Measurements from ENCODE around the gene MSI2. TPM values are rescaled to one million over a fixed set of nuclear protein-coding genes. Genes with fewer than 3 reads are reported as not detected.

The MSI2 gene
- total and polyA plus RNA-seq, 9 of the 15 experiments (the other 6 are each of a cell fraction or from before 2014, with no cell fraction given), result 4.6 to 61.8 (median 42.4) TPM

DNA sequence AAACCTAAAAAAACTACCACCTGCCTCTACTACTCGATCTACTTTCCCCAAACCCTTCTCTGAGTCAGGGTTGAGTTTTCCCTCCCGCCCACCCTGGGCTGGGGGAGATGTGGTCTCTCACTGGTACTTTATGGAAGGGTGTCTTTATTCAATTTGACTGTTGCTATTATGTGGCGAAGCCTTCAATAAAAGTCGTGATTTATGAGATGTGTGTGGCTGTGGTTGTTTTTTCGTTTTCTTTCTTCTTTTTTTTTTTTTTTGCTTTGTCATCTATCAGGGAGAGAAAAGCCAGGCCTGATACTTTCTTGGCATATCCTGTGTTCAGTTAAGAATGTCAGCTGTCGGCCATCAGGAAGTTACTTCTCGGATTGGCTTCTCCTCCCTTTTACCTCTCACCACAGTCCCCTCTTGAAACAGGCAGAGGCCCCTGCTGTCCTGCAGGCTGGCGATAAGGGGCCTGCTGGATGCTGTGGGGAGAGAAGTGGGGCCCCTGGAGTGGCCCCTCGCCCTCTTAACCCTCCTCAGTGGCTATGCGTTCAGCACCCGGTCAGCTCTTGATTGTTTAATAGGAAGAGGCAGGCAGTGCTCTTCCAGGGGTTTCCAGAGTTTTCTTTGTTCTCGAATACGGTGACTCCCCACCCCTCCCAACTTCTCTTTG, 123.0 kb downstream of the MSI2 start (continued):
- 0 out of 2 replicates have a peak, but pooled peaks have one; percentile 23 for TF ChIP-seq MYC (IDR thresholded peaks at IDR 0.05; ENCODE audit: low read depth, low read length)
- TF ChIP-seq MYC (CRISPR knock-in tag; IDR thresholded peaks at IDR 0.05; ENCODE audit: borderline replicate concordance, low read depth), result no peak
- TF ChIP-seq ZBED1 (IDR thresholded peaks at IDR 0.05), result peak; percentile 69; the same call in 1 of the 2 replicates
- TF ChIP-seq JUND (IDR thresholded peaks at IDR 0.05; ENCODE audit: borderline replicate concordance, low read depth, low read length), result peak; percentile 49; the same call in 1 of the 2 replicates
- no peak; the same call in 2 of the 3 replicates for TF ChIP-seq JUND (tag; IDR thresholded peaks at IDR 0.05; ENCODE audit: borderline replicate concordance, low read depth, low read length)
- TF ChIP-seq, protein P1, sequence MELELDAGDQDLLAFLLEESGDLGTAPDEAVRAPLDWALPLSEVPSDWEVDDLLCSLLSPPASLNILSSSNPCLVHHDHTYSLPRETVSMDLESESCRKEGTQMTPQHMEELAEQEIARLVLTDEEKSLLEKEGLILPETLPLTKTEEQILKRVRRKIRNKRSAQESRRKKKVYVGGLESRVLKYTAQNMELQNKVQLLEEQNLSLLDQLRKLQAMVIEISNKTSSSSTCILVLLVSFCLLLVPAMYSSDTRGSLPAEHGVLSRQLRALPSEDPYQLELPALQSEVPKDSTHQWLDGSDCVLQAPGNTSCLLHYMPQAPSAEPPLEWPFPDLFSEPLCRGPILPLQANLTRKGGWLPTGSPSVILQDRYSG (tag; conservative IDR thresholded peaks at IDR 0.05; ENCODE audit: low read depth), result peak; percentile 52; the same call in 1 of the 2 replicates
- no peak for TF ChIP-seq ZNF77 (CRISPR knock-in tag; IDR thresholded peaks at IDR 0.05)
- peak; percentile 76 for TF ChIP-seq MBD2 (IDR thresholded peaks at IDR 0.05; ENCODE audit: borderline replicate concordance, low read depth)
- TF ChIP-seq ZNF143 (CRISPR knock-in tag; IDR thresholded peaks at IDR 0.05), result no peak
- peak; percentile 94 for TF ChIP-seq MEIS2 (IDR thresholded peaks at IDR 0.05; ENCODE audit: partially characterized antibody)
- TF ChIP-seq HCFC1 (IDR thresholded peaks at IDR 0.05; ENCODE audit: low read depth, low read length), result no peak
- TF ChIP-seq, protein P2, sequence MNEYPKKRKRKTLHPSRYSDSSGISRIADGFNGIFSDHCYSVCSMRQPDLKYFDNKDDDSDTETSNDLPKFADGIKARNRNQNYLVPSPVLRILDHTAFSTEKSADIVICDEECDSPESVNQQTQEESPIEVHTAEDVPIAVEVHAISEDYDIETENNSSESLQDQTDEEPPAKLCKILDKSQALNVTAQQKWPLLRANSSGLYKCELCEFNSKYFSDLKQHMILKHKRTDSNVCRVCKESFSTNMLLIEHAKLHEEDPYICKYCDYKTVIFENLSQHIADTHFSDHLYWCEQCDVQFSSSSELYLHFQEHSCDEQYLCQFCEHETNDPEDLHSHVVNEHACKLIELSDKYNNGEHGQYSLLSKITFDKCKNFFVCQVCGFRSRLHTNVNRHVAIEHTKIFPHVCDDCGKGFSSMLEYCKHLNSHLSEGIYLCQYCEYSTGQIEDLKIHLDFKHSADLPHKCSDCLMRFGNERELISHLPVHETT (CRISPR knock-in tag; conservative IDR thresholded peaks at IDR 0.05 in 1 of 2, IDR thresholded peaks at IDR 0.05 in 1 of 2), result peak in 1 of 2 experiments; percentile 82; a peak in 2 of 4 replicates
- TF ChIP-seq EP300 (IDR thresholded peaks at IDR 0.05; ENCODE audit: low read length), result peak; percentile 94
- TF ChIP-seq SREBF2 (CRISPR knock-in tag; IDR thresholded peaks at IDR 0.05), result no peak
- TF ChIP-seq, protein P3, sequence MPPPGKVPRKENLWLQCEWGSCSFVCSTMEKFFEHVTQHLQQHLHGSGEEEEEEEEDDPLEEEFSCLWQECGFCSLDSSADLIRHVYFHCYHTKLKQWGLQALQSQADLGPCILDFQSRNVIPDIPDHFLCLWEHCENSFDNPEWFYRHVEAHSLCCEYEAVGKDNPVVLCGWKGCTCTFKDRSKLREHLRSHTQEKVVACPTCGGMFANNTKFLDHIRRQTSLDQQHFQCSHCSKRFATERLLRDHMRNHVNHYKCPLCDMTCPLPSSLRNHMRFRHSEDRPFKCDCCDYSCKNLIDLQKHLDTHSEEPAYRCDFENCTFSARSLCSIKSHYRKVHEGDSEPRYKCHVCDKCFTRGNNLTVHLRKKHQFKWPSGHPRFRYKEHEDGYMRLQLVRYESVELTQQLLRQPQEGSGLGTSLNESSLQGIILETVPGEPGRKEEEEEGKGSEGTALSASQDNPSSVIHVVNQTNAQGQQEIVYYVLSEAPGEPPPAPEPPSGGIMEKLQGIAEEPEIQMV (tag; conservative IDR thresholded peaks at IDR 0.05; ENCODE audit: low read depth), result no peak
- TF ChIP-seq ZC3H8 (IDR thresholded peaks at IDR 0.05), result no peak
- no peak for TF ChIP-seq RFX5 (IDR thresholded peaks at IDR 0.05; ENCODE audit: low read depth, low read length)
- TF ChIP-seq ZBTB17 (CRISPR knock-in tag; IDR thresholded peaks at IDR 0.05), result peak; percentile 30; the same call in 1 of the 2 replicates
- no peak for TF ChIP-seq SMAD2 (IDR thresholded peaks at IDR 0.05; ENCODE audit: low read depth, low read length)
- no peak for TF ChIP-seq SRSF9 (IDR thresholded peaks at IDR 0.05; ENCODE audit: borderline replicate concordance, low read depth, low read length)
- TF ChIP-seq HIVEP1 (CRISPR knock-in tag; IDR thresholded peaks at IDR 0.05), result no peak
- 0 out of 4 replicates have a peak, but pooled peaks of 1 of the 2 experiments have one; percentile 49 for TF ChIP-seq NONO (IDR thresholded peaks at IDR 0.05; ENCODE audit: low read depth in 2 of 2, low read length in 1 of 2)
- TF ChIP-seq, protein P4, sequence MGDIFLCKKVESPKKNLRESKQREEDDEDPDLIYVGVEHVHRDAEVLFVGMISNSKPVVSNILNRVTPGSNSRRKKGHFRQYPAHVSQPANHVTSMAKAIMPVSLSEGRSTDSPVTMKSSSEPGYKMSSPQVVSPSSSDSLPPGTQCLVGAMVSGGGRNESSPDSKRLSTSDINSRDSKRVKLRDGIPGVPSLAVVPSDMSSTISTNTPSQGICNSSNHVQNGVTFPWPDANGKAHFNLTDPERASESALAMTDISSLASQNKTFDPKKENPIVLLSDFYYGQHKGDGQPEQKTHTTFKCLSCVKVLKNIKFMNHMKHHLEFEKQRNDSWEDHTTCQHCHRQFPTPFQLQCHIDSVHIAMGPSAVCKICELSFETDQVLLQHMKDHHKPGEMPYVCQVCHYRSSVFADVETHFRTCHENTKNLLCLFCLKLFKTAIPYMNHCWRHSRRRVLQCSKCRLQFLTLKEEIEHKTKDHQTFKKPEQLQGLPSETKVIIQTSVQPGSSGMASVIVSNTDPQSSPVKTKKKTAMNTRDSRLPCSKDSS (IDR thresholded peaks at IDR 0.05; ENCODE audit: low read depth, partially characterized antibody), result no peak

All from K562 (cell line).